T-helper 1 cell treated with Interleukin-12 subunit alpha and Interleukin-12 subunit beta and Interleukin-4 antibody, amounts not matched to agents 30 ng/mL and 1 ng/mL, for 36 hours (primary cell): Measurements from ENCODE around the gene CLIP4. TPM values are rescaled to one million over a fixed set of nuclear protein-coding genes. Genes with fewer than 3 reads are reported as not detected.

Experiments
- intact Hi-C: fragments of 100-400 bp; cut with micrococcal nuclease; formaldehyde crosslinking; loops from one replicate; pipeline ENCODE4 v1.15.1; 2024
- total RNA-seq: library from RNA; stranded (reverse); gene quantifications from 2 replicates; pipeline ENCODE4 v1.2.3, GENCODE V29; 2022

The CLIP4 gene
- total RNA-seq, 1 donor from 2014 or later, result 29.4 TPM

DNA sequence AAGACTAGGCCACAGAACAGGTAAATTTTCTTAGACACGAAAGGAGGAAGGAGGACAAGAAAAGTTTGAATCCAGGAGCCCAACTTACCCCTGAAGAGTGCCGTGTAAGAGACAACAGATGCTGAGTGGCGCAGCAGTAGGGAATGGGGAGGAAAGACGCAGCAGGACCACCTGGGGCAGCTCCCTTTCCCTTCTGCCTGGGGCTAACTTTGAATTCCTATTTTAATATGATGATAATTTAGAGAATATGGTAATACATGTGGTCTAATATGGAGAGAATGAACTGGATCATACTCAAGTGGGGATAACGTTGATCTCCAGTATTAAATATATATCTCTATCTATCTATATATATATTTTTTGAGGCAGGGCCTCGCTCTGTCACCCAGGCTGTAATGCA, 69.3 kb downstream of the CLIP4 start:
- intact Hi-C loops, result no loop called here

- intact Hi-C loops, result no loop called here
These were observed 71.6 kb downstream of the CLIP4 start for GRCh38 chr2:29186817-29187216.

- intact Hi-C loops, result no loop called here
These were observed 72.7 kb downstream of the CLIP4 start for GRCh38 chr2:29187926-29188325.

DNA sequence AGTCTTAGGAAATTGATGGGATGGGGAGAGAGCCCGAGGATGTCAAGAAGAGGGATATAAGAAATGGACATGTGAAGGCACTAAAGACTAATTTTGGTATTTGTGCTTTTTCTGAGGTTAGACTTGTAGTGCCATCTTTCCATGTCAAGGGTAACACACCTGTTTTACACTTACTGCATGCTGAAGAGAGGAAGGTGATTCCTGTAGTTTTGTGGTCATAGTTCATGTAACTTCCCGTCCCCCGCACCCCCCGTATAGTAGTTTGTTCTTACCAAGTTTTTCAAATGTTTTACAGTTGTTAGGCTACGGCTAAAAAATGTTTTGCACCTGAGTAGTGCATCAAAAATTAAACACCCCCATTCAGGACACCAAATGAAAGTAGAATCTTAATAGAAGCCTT, 73.8 kb downstream of the CLIP4 start:
- intact Hi-C loops, result no loop called here

DNA sequence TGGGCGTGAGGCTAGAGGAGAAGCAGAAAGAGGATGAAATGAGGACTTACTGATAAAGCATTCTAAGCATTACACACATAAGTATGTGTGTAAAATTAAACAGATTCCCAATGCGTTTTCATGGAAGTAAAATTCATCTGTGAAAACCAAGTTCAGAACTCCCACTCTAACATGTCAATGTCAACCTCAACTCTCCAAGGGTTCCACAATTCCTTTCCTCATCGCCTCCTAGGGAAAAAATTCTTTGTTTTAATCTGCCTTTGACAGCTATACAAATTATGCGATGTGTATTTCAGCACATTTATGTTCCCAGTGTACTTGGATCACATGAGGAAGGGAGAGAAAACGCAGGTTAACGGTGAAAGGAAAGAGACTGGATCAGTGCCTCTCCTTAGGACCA, 76.6 kb downstream of the CLIP4 start:
- intact Hi-C loops, result no loop called here

DNA sequence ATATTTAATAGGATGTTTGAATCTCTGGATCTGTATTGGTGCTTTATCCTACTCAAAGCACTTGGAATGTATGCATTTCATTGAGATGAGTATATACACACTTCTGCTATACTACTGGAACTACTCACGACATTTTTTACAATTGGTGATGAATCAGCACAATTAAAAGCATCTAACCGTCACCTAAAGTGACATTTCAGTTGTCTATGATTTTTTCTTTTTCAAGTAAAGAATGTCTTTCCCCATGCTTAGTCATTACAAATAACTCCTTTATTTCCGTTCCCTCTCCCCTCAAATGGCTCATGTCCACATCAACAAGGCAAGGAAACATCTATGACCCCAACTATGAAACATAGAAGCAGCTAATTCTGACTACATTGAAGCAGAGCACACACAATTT, 77.3 kb downstream of the CLIP4 start:
- intact Hi-C loops, result no loop called here

DNA sequence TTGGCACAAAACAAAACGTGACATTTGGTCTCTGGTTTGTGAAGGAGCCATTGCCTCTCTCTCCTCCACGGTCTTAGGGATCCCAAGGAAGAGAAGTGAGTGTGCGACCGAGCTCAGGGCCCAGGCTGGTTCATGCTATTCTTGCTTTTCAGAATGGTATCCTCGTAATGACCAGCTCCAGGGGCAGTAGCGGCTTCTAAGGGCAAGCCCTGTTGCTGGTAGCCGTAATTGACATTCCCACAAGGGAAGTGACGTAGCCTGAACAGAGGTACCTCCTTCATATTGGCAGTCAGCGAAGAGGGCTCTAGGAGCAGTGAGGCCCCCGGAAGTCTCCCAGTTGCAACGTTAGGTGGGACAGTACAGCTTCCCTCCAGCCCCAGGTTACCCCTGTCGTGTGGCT, 77.9 kb downstream of the CLIP4 start:
- intact Hi-C loops, result no loop called here

- intact Hi-C loops, result no loop called here
These were observed 78.5 kb downstream of the CLIP4 start for GRCh38 chr2:29193681-29194080.

GRCh38 chr2:29195796-29196195, 80.6 kb downstream of the CLIP4 start:
- intact Hi-C loops, result loop anchor here (2.0 kb wide), 3 partner anchors 79 to 629 kb away; no protein-coding TSS in a partner anchor

- intact Hi-C loops, result loop anchor here (1.0 to 2.0 kb wide), 6 partner anchors 80 to 630 kb away; no protein-coding TSS in a partner anchor
These were observed 81.9 kb downstream of the CLIP4 start for GRCh38 chr2:29196792-29197788.

DNA sequence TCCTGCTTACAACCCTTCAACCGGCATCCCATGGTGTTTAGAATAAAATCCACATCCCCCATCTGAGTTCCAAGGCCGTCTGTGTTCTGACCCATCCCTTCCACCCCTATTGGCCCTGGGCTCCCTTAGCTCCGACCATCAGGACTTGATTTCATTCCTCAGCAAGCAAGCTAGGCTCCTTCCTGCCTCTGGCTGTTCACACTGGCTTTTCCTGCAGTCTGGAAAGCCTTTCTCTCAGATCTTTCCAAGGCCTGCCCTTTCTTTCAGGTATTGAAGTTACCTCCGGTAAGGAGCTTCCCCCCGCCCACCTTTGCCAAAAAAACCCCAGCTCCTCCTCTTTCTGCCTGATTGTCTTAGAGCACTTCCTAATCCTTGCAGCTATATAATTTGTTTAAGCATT, 86.8 kb downstream of the CLIP4 start:
- intact Hi-C loops, result no loop called here

DNA sequence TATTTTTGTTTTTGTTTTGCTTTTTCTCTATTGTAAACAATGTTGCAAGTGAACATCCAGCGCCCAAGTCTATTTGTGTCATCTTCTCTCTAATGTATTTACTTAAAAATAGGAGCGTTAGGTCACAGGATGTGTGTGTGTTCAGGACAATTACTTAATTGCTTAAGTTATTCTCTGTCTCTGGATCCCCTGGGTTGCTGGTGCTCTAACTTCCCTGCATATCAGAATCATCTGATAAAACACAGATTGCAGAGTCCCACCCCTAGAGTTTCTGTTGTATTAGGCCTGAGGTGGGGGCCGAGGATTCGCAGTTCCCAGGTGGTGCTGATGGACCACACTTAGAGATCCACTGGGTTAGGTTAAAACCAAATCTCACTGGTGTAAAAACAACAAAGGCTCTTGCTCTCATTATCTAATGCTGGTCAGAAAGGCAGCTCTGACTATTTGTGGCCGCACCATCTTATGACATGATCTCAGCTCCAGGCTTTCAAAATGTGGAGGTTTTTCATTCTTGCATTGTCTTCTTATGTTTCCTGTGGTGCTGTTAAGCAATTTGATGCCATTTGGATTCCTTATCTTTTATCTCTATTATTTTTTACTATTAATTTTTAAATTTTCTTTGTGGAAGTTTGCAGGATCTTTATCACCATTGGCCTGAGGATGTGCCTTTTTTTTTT, 87.7 kb downstream of the CLIP4 start:
- intact Hi-C loops, result no loop called here

GRCh38 chr2:29206941-29207340, 91.7 kb downstream of the CLIP4 start:
- intact Hi-C loops, result no loop called here

DNA sequence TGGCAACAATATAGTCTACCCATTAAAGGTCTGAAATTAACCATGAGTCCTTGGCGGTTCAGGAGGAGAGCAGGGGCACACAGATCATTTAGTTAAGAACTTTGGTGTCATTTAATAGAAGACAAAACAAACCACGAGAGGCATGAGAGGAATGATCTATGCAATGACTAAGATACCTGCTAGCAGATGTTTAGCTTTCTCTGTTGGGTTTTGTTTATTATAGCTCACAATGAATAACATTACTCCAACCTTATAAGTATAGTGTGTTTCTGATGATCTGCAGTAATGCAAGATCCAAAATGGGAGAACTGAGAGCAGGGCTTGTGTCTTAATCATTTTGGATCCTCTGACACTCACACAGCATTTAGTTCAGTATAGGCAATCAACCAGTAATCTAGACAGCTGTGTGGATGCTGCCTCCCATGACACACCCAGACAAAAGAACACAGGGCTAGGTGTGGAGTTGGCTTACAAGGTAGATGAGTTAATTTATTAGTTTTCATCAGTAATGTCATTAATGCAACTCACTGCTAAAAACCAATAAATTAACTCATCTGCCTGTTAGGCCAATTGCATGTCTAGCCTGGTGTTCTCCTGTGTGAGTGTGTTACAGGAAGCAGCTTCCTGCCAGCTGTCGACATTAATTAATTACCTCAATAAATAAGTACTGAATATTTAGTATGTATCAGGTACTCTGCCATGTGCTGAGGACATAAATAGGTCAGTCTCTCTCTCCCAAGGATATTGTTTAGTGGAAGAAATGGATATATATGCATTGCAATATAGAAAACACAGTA, 92.3 kb downstream of the CLIP4 start:
- intact Hi-C loops, result no loop called here

- intact Hi-C loops, result no loop called here
These were observed 94.3 kb downstream of the CLIP4 start for GRCh38 chr2:29209551-29209950.

GRCh38 chr2:29212009-29212408, 96.8 kb downstream of the CLIP4 start:
- intact Hi-C loops, result no loop called here

GRCh38 chr2:29213888-29214291, 98.7 kb downstream of the CLIP4 start:
- intact Hi-C loops, result no loop called here

GRCh38 chr2:29215073-29215472, 99.9 kb downstream of the CLIP4 start:
- intact Hi-C loops, result no loop called here

GRCh38 chr2:29215739-29216608, 100.8 kb downstream of the CLIP4 start:
- intact Hi-C loops, result no loop called here

GRCh38 chr2:29216609-29216909, 101.3 kb downstream of the CLIP4 start:
- intact Hi-C loops, result no loop called here

DNA sequence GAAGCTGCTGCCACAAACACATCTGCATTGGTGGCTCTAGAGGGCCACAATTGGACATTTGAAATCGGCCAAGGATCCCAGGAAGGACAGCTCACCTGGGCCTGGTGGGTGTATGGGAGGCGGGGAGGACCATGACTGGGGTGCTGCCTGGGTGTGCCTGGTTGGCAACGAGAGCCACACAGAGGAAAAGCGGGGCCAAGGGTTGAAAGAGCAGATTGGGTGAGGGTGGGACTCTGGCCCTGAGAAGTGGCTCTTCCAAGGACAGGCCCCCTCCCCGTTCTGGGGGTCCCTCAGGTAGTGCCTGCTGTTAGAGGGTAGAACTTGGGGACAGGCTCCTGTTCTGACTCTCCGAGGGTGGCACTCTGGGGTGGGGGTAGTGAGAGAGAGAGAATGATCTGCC, 102.9 kb downstream of the CLIP4 start:
- intact Hi-C loops, result no loop called here
